DMS 273 (cell line): Measurements from ENCODE around the gene PCID2.

Experiments
- DNase-seq: peaks from one replicate; lab custom pipeline; 2025; ENCODE audit not compliant: unreplicated experiment; lab: John Stamatoyannopoulos, UW

Gene PCID2

GRCh38 chr13:113187883-113188665 lies 20.4 kb downstream of the PCID2 start:
- DNase-seq: no peak

GRCh38 chr13:113187263-113187669 lies 21.2 kb downstream of the PCID2 start:
- peak; percentile 14 for DNase-seq

- no peak for DNase-seq
Measured at GRCh38 chr13:113186061-113186900, 22.2 kb downstream of the PCID2 start.

- no peak for DNase-seq
Measured at GRCh38 chr13:113184568-113185440, 23.7 kb downstream of the PCID2 start.

GRCh38 chr13:113183450-113184129 lies 24.9 kb downstream of the PCID2 start:
- DNase-seq: no peak

- DNase-seq: no peak
Measured at GRCh38 chr13:113182046-113182445, 26.4 kb downstream of the PCID2 start.

GRCh38 chr13:113179374-113180230 lies 28.9 kb downstream of the PCID2 start:
- DNase-seq: no peak

GRCh38 chr13:113178896-113179167 lies 29.6 kb downstream of the PCID2 start:
- DNase-seq: no peak

- no peak for DNase-seq
Measured at GRCh38 chr13:113178070-113178895, 30.2 kb downstream of the PCID2 start.

GRCh38 chr13:113176822-113177221 lies 31.6 kb downstream of the PCID2 start:
- no peak for DNase-seq

- no peak for DNase-seq
Measured at GRCh38 chr13:113176280-113176679, 32.2 kb downstream of the PCID2 start.

- no peak for DNase-seq
Measured at GRCh38 chr13:113172419-113172926, 36.0 kb downstream of the PCID2 start.

GRCh38 chr13:113171250-113172125 lies 37.0 kb downstream of the PCID2 start:
- DNase-seq: no peak

- DNase-seq: no peak
Measured at GRCh38 chr13:113170511-113170910, 38.0 kb downstream of the PCID2 start.

- DNase-seq: no peak
Measured at GRCh38 chr13:113169277-113170272, 38.9 kb downstream of the PCID2 start.

- DNase-seq: no peak
Measured at GRCh38 chr13:113168211-113168610, 40.3 kb downstream of the PCID2 start.

- no peak for DNase-seq
Measured at GRCh38 chr13:113167575-113167974, 40.9 kb downstream of the PCID2 start.
